H1 (cell line): Measurements from ENCODE around the gene TRHDE. TPM values are rescaled to one million over a fixed set of nuclear protein-coding genes. Genes with fewer than 3 reads are reported as not detected.

Source experiments
- CTCF ChIA-PET: fragments of 300-600 bp; sonication (Branson Sonifier 250); formaldehyde crosslinking; loops from one replicate; lab custom pipeline; 2021; ENCODE audit not compliant: partially characterized antibody; lab: Charles Lee
- POLR2A ChIA-PET: fragments of 300-600 bp; sonication (Branson Sonifier 250); formaldehyde crosslinking; loops from one replicate; lab custom pipeline; 2021; ENCODE audit warnings: inconsistent platforms; ENCODE audit not compliant: partially characterized antibody; lab: Charles Lee
- DNase-seq, 2 experiments: peaks; one replicate each; pipeline versions ENCODE4 v3.0.0 to v3.0.0-alpha.2; 2010 to 2022; ENCODE audit warnings: low spot score in 2 of 2, low read depth in 1 of 2, mixed read lengths in 1 of 2
- FAIRE-seq: peaks from 2 replicates; lab custom pipeline; 2011; peaks lifted over from hg19 to GRCh38; lab: Jason Lieb, UNC
- H2AFZ ChIP-seq: 2 replicates; pipeline ENCODE4 v1.8.1; 2012; ENCODE audit warnings: low read length, inconsistent platforms
- H2AK5ac ChIP-seq: 2 replicates; pipeline ENCODE4 v1.6.1; 2013; ENCODE audit warnings: low read depth, low read length
- H2BK120ac ChIP-seq: replicated peaks from 2 replicates; pipeline ENCODE3; 2013; ENCODE audit warnings: low read depth, low read length, inconsistent platforms
- H2BK12ac ChIP-seq: 2 replicates; pipeline ENCODE4 v1.6.1; 2013; ENCODE audit warnings: low read depth, low read length
- H2BK15ac ChIP-seq: 2 replicates; pipeline ENCODE4 v1.6.1; 2013; ENCODE audit warnings: low read length
- H2BK20ac ChIP-seq: 2 replicates; pipeline ENCODE4 v1.6.1; 2013; ENCODE audit warnings: low read length
- H2BK5ac ChIP-seq: 2 replicates; pipeline ENCODE4 v1.6.1; 2013; ENCODE audit warnings: low read depth, low read length
- H3K14ac ChIP-seq: 2 replicates; pipeline ENCODE4 v1.6.1; 2013; ENCODE audit warnings: inconsistent platforms; ENCODE audit not compliant: insufficient read length
- H3K18ac ChIP-seq: 2 replicates; pipeline ENCODE4 v1.6.1; 2013; ENCODE audit warnings: low read length; ENCODE audit errors: extremely low read depth
- H3K23ac ChIP-seq: 2 replicates; pipeline ENCODE4 v1.6.1; 2013; ENCODE audit warnings: inconsistent platforms; ENCODE audit not compliant: insufficient read length
- H3K23me2 ChIP-seq: 2 replicates; pipeline ENCODE4 v1.6.1; 2013; ENCODE audit warnings: low read depth, low read length
- H3K27ac ChIP-seq: 2 replicates; pipeline ENCODE4 v1.6.1; 2011; ENCODE audit warnings: low read depth, low read length, inconsistent platforms
- H3K27me3 ChIP-seq, 4 experiments: replicated peaks in 1 of 4; 1 replicate in 1 of 4; 2 replicates in 3 of 4; pipeline versions ENCODE4 v1.6.1 to v1.8.1; 2011 to 2013; ENCODE audit warnings: low read length in 3 of 4, mild to moderate bottlenecking in 3 of 4, inconsistent platforms in 2 of 4, mixed read lengths in 2 of 4, moderate library complexity in 1 of 4; ENCODE audit not compliant: control insufficient read depth in 3 of 4, insufficient read depth in 3 of 4; ENCODE audit errors: extremely low read depth in 1 of 4
- H3K36me3 ChIP-seq, 4 experiments: 2 replicates each; pipeline versions ENCODE4 v1.6.1 to v1.8.1; 2011 to 2013; ENCODE audit warnings: mild to moderate bottlenecking in 4 of 4, low read length in 3 of 4, moderate library complexity in 2 of 4, control low read depth in 1 of 4, inconsistent platforms in 1 of 4; ENCODE audit not compliant: insufficient read depth in 4 of 4, control insufficient read depth in 2 of 4
- H3K4ac ChIP-seq: replicated peaks from 2 replicates; pipeline ENCODE3; 2013; ENCODE audit warnings: low read length, low read depth, mixed read lengths, inconsistent platforms; ENCODE audit not compliant: insufficient read length
- H3K4me1 ChIP-seq, 4 experiments: replicated peaks in 1 of 4; 1 replicate in 1 of 4; 2 replicates in 3 of 4; pipeline versions ENCODE4 v1.6.1 to v1.8.1; 2011 to 2013; ENCODE audit warnings: low read length in 3 of 4, inconsistent platforms in 2 of 4, mixed read lengths in 1 of 4; ENCODE audit not compliant: insufficient read depth in 4 of 4, control insufficient read depth in 3 of 4
- H3K4me2 ChIP-seq, 2 experiments: 2 replicates each; pipeline versions ENCODE4 v1.6.1 to v1.8.1; 2011 to 2013; ENCODE audit warnings: low read depth in 2 of 2, low read length in 2 of 2, control low read depth in 1 of 2, inconsistent platforms in 1 of 2, mild to moderate bottlenecking in 1 of 2; ENCODE audit not compliant: insufficient read depth in 1 of 2
- H3K4me3 ChIP-seq, 4 experiments: fragments of 200-600, 300-600 bp in 1 of 4; sonication (generic), shearing (Covaris generic), sonication (Bioruptor Twin) in 1 of 4; 2 replicates each; pipeline versions ENCODE4 v1.5.1 to v1.8.1; 2011 to 2016; ENCODE audit warnings: low read length in 4 of 4, low read depth in 3 of 4, control low read depth in 2 of 4, inconsistent platforms in 2 of 4, mild to moderate bottlenecking in 2 of 4, mixed read lengths in 1 of 4, moderate library complexity in 1 of 4; ENCODE audit not compliant: insufficient read depth in 2 of 4; ENCODE audit errors: extremely low read depth in 1 of 4
- H3K56ac ChIP-seq: replicated peaks from 2 replicates; pipeline ENCODE3; 2013; ENCODE audit warnings: low read depth, mild to moderate bottlenecking, mixed read lengths, low read length, inconsistent platforms; ENCODE audit not compliant: insufficient read length
- H3K79me1 ChIP-seq: 2 replicates; pipeline ENCODE4 v1.6.1; 2013; ENCODE audit warnings: low read depth, low read length, control low read depth
- H3K79me2 ChIP-seq, 2 experiments: 2 replicates each; pipeline versions ENCODE4 v1.6.1 to v1.8.1; 2012 to 2013; ENCODE audit warnings: low read length in 2 of 2, mild to moderate bottlenecking in 2 of 2, inconsistent platforms in 1 of 2; ENCODE audit not compliant: insufficient read depth in 2 of 2, control insufficient read depth in 1 of 2
- H3K9ac ChIP-seq, 4 experiments: replicated peaks in 1 of 4; 1 replicate in 1 of 4; 2 replicates in 3 of 4; pipeline versions ENCODE4 v1.6.1 to v1.8.1; 2011 to 2013; ENCODE audit warnings: low read depth in 3 of 4, low read length in 3 of 4, control low read depth in 2 of 4, mild to moderate bottlenecking in 2 of 4, moderate library complexity in 2 of 4, inconsistent platforms in 1 of 4; ENCODE audit errors: extremely low read depth in 1 of 4
- H3K9me3 ChIP-seq, 2 experiments: 2 replicates each; pipeline versions ENCODE4 v1.6.1 to v1.8.1; 2012 to 2013; ENCODE audit warnings: mild to moderate bottlenecking in 2 of 2, moderate library complexity in 2 of 2, control low read depth in 1 of 2, inconsistent platforms in 1 of 2, low read depth in 1 of 2, low read length in 1 of 2, mixed read lengths in 1 of 2; ENCODE audit not compliant: insufficient read depth in 2 of 2
- H4K20me1 ChIP-seq, 2 experiments: replicated peaks in 1 of 2; 2 replicates each; pipeline versions ENCODE3 to v1.8.1; 2011 to 2013; ENCODE audit warnings: inconsistent platforms in 2 of 2, low read length in 2 of 2, mild to moderate bottlenecking in 1 of 2; ENCODE audit not compliant: insufficient read depth in 2 of 2, control insufficient read depth in 1 of 2
- H4K5ac ChIP-seq: 2 replicates; pipeline ENCODE4 v1.6.1; 2013; ENCODE audit warnings: low read length, low read depth, mixed read lengths, inconsistent platforms; ENCODE audit not compliant: insufficient read length
- H4K8ac ChIP-seq: 2 replicates; pipeline ENCODE4 v1.8.0; 2013; ENCODE audit warnings: mild to moderate bottlenecking, moderate library complexity, low read length, inconsistent platforms; ENCODE audit not compliant: insufficient read depth; ENCODE audit errors: extremely low read depth
- H4K91ac ChIP-seq: replicated peaks from 2 replicates; pipeline ENCODE3; 2013; ENCODE audit warnings: low read length, mixed read lengths, inconsistent platforms; ENCODE audit not compliant: insufficient read length
- BCL11A ChIP-seq, 2 experiments: IDR thresholded peaks; one replicate each; pipeline ENCODE4 v1.6.1; 2011; ENCODE audit warnings: low read depth in 2 of 2, low read length in 2 of 2, mild to moderate bottlenecking in 2 of 2
- CBX5 ChIP-seq: fragments of 300-800, 300-1000 bp; sonication (generic); IDR thresholded peaks from 2 replicates; pipeline ENCODE4 v1.7.1; 2016; ENCODE audit warnings: antibody characterized with exemption, low read length, low read depth
- CTBP2 ChIP-seq: IDR thresholded peaks from 2 replicates; pipeline ENCODE4 v1.7.0; 2011; ENCODE audit warnings: borderline replicate concordance, mild to moderate bottlenecking, moderate library complexity, mixed read lengths, low read length; ENCODE audit not compliant: insufficient read depth, insufficient read length
- EZH2 ChIP-seq: fragments of 200-600 bp; sonication (generic); IDR thresholded peaks from 2 replicates; pipeline ENCODE4 v1.7.1; 2012; ENCODE audit warnings: low read depth, mild to moderate bottlenecking, moderate library complexity, low read length, inconsistent platforms; ENCODE audit not compliant: severe bottlenecking
- JUN ChIP-seq: IDR thresholded peaks from 2 replicates; pipeline ENCODE4 v1.6.1; 2011; ENCODE audit warnings: low read depth, mild to moderate bottlenecking, improper control_type of control experiment, low read length
- KDM1A ChIP-seq: fragments of 200-600, 300-600 bp; sonication (generic); IDR thresholded peaks from 2 replicates; pipeline ENCODE4 v1.7.1; 2016; ENCODE audit warnings: mild to moderate bottlenecking, low read length, borderline replicate concordance
- KDM4A ChIP-seq: IDR thresholded peaks from one replicate; pipeline ENCODE4 v1.7.1; 2012; ENCODE audit warnings: low read depth, mild to moderate bottlenecking, moderate library complexity, low read length, inconsistent platforms; ENCODE audit not compliant: severe bottlenecking
- KDM5A ChIP-seq: fragments of 200-600 bp; IDR thresholded peaks from 2 replicates; pipeline ENCODE4 v1.7.1; 2012; ENCODE audit warnings: mild to moderate bottlenecking, low read length, inconsistent platforms, mixed read lengths
- RFX5 ChIP-seq: IDR thresholded peaks from 2 replicates; pipeline ENCODE4 v1.6.1; 2011; ENCODE audit warnings: low read depth, low read length, improper control_type of control experiment, borderline replicate concordance
- SAP30 ChIP-seq: fragments of 300-600 bp; sonication (generic); IDR thresholded peaks from 2 replicates; pipeline ENCODE4 v1.7.1; 2012; ENCODE audit warnings: low read length, moderate library complexity, mild to moderate bottlenecking, inconsistent platforms; ENCODE audit not compliant: insufficient read depth, insufficient replicate concordance
- SIX5 ChIP-seq: IDR thresholded peaks from 2 replicates; pipeline ENCODE4 v1.6.1; 2011; ENCODE audit warnings: mild to moderate bottlenecking, low read depth, low read length
- SP2 ChIP-seq: IDR thresholded peaks from 2 replicates; pipeline ENCODE4 v1.6.1; 2012; ENCODE audit warnings: mild to moderate bottlenecking, low read length, inconsistent platforms
- TEAD4 ChIP-seq: IDR thresholded peaks from 2 replicates; pipeline ENCODE4 v1.6.1; 2012; ENCODE audit warnings: low read depth, low read length, inconsistent platforms, mixed read lengths
- ZNF274 ChIP-seq: IDR thresholded peaks from 2 replicates; pipeline ENCODE4 v1.7.0; 2012; ENCODE audit warnings: low read length, borderline replicate concordance; ENCODE audit errors: extremely low read depth
- polyA plus RNA-seq, 7 experiments: library from polyadenylated mRNA; depleted of rRNA in 3 of 7; stranded (reverse) in 5 of 7; unstranded in 2 of 7; fragments of >200 nt in 5 of 7; fragments of 200-250 nt in 2 of 7; gene quantifications; 1 replicate in 5 of 7; 2 replicates in 1 of 7; 4 replicates in 1 of 7; pipeline versions ENCODE4 v1.2.1 to v1.2.3, GENCODE V29; 2011 to 2013; ENCODE audit warnings: missing spikeins in 2 of 7, mixed read lengths in 2 of 7
- total RNA-seq: library from RNA; stranded (reverse); fragmentation: NEBNext Ultra II Directional; extraction: Animal tissue kit (Norgen Biotek cat#: 25700); gene quantifications from 2 replicates; pipeline ENCODE4 v1.2.1, GENCODE V29; 2021
- TF ChIP-seq, protein P1 (sequence below): IDR thresholded peaks from 2 replicates; pipeline ENCODE4 v1.6.1; 2011; ENCODE audit warnings: low read depth, mild to moderate bottlenecking, low read length; ENCODE audit not compliant: insufficient read depth

TRHDE gene
- total and polyA plus RNA-seq, 2 of the 8 experiments (the other 6 are each of a cell fraction or from before 2014, with no cell fraction given): 1.3 to 5.0 TPM

DNA sequence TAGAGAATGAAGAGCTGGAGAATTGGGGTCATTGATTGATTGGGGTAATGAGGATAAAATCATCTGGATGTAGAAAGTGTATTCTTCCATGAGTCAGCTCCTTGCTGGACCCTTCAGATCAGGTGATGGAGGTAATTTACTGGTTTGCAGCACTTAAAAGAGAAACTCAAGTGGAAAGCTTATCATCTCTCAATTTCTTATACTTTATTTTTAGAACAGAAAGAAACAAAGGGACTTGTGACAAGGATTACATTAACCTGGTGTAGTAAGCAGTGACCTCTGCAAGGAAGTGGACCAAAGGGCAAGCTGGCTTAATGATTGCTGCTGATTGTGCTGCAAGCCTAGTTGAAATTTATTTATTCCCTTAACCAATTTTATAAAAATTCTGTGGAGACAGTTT, 405.0 kb downstream of the TRHDE start:
- Histone ChIP-seq H3K36me3 (no peaks in the 10 kb centered on the region), H3K27ac (no peak overlapping the region)
- CTCF ChIA-PET: no interaction called here
- no peak for TF ChIP-seq JUN
- no peak for TF ChIP-seq KDM1A
- no peak for TF ChIP-seq CTBP2
- TF ChIP-seq SIX5: no peak
- TF ChIP-seq, protein P1, sequence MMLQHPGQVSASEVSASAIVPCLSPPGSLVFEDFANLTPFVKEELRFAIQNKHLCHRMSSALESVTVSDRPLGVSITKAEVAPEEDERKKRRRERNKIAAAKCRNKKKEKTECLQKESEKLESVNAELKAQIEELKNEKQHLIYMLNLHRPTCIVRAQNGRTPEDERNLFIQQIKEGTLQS: no peak
- no peak for TF ChIP-seq KDM5A
- TF ChIP-seq SAP30: no peak
- no peak for TF ChIP-seq CBX5
- TF ChIP-seq SP2: no peak
- no peak for TF ChIP-seq BCL11A (IDR thresholded peaks at IDR 0.05; ENCODE audit: low read depth in 2 of 2, low read length in 2 of 2)
- TF ChIP-seq EZH2: no peak
- TF ChIP-seq RFX5: no peak
- TF ChIP-seq ZNF274: no peak
- no peak for TF ChIP-seq KDM4A
- no peak for TF ChIP-seq TEAD4

More for the DNA sequence above, 405.0 kb downstream of the TRHDE start:
- H3K9ac ChIP-seq: no peak overlapping the region
- H3K23ac ChIP-seq: no peak overlapping the region
- no peak overlapping the region for H2BK12ac ChIP-seq
- H2AFZ ChIP-seq: no peak overlapping the region
- H2BK5ac ChIP-seq: no peak overlapping the region
- POLR2A ChIA-PET: no interaction called here
- H3K79me2 ChIP-seq: no peaks in the 10 kb centered on the region
- H4K20me1 ChIP-seq: no peaks in the 10 kb centered on the region
- H4K8ac ChIP-seq: no peak overlapping the region
- H3K18ac ChIP-seq: no peak overlapping the region
- no peak overlapping the region for H3K4ac ChIP-seq
- no peak overlapping the region for H4K91ac ChIP-seq
- H3K4me1 ChIP-seq: no peaks in the 10 kb centered on the region; a peak in 1 of 7 replicates
- no peak overlapping the region for H2BK20ac ChIP-seq
- FAIRE-seq (no peak), DNase-seq (no peak)
- no peaks in the 10 kb centered on the region for H3K9me3 ChIP-seq
- no peaks in the 10 kb centered on the region; the same call in 1 of the 2 replicates for H3K23me2 ChIP-seq
- no peak overlapping the region for H3K56ac ChIP-seq
- no peak overlapping the region for H2BK15ac ChIP-seq
- no peaks in the 10 kb centered on the region for H3K27me3 ChIP-seq
- no peak overlapping the region for H3K14ac ChIP-seq
- no peak overlapping the region for H3K4me2 ChIP-seq
- no peak overlapping the region for H4K5ac ChIP-seq
- no peaks in the 10 kb centered on the region for H3K79me1 ChIP-seq
- H3K4me3 ChIP-seq: no peak overlapping the region
- no peak overlapping the region for H2BK120ac ChIP-seq
- H2AK5ac ChIP-seq: no peak overlapping the region
